SU-DHL-6 (cell line): ENCODE measurements around the gene SGCD.

Source experiments
- H2AFZ ChIP-seq: fragments of 200-600 bp; sonication (generic); 2 replicates; pipeline ENCODE4 v1.6.1; 2014; ENCODE audit warnings: low read depth, mild to moderate bottlenecking, moderate library complexity, mixed read lengths, antibody characterized with exemption, low read length; ENCODE audit not compliant: severe bottlenecking
- H3F3A ChIP-seq: fragments of 200-600 bp; shearing (Covaris generic); 2 replicates; pipeline ENCODE4 v1.6.0; 2016; ENCODE audit warnings: antibody characterized with exemption, mild to moderate bottlenecking; ENCODE audit not compliant: insufficient read depth
- H3K27ac ChIP-seq: fragments of 200-600 bp; sonication (generic); 2 replicates; pipeline ENCODE4 v1.5.1; 2016; ENCODE audit warnings: low read depth, mild to moderate bottlenecking, low read length, moderate library complexity, mixed read lengths
- H3K27me3 ChIP-seq: fragments of 200-600 bp; sonication (generic), shearing (Covaris generic); 2 replicates; pipeline ENCODE4 v1.6.0; 2014; ENCODE audit warnings: mild to moderate bottlenecking, low read length
- H3K36me3 ChIP-seq: fragments of 200-600 bp; sonication (generic); 2 replicates; pipeline ENCODE4 v1.6.1; 2014; ENCODE audit warnings: mild to moderate bottlenecking, low read length, mixed read lengths
- H3K4me2 ChIP-seq: fragments of 300-600, 200-600 bp; shearing (Covaris generic), sonication (generic); 2 replicates; pipeline ENCODE4 v1.6.0; 2014; ENCODE audit warnings: low read length, low read depth, mild to moderate bottlenecking; ENCODE audit not compliant: poor library complexity, severe bottlenecking
- H3K4me3 ChIP-seq: fragments of 200-600 bp; sonication (generic); 2 replicates; pipeline ENCODE4 v1.5.1; 2014; ENCODE audit warnings: antibody characterized with exemption, low read length, mild to moderate bottlenecking, mixed read lengths; ENCODE audit not compliant: insufficient read depth, poor library complexity, severe bottlenecking
- H3K79me2 ChIP-seq: fragments of 200-600 bp; sonication (generic); 2 replicates; pipeline ENCODE4 v1.6.1; 2014; ENCODE audit warnings: mild to moderate bottlenecking, low read length, moderate library complexity; ENCODE audit not compliant: insufficient read depth
- H3K9ac ChIP-seq: fragments of 200-600 bp; sonication (generic); 2 replicates; pipeline ENCODE4 v1.7.0; 2014; ENCODE audit warnings: mild to moderate bottlenecking, low read length
- H3K9me2 ChIP-seq: fragments of 200-600 bp; sonication (generic); replicated peaks from 2 replicates; pipeline ENCODE4 v1.6.1; 2014; ENCODE audit warnings: low read length; ENCODE audit not compliant: insufficient read depth
- H3K9me3 ChIP-seq: fragments of 200-600 bp; sonication (generic); 2 replicates; pipeline ENCODE4 v1.6.1; 2014; ENCODE audit warnings: low read length, mixed read lengths; ENCODE audit not compliant: insufficient read depth
- H4K20me1 ChIP-seq: fragments of 200-600 bp; sonication (generic); 2 replicates; pipeline ENCODE4 v1.6.1; 2014; ENCODE audit warnings: low read depth, mild to moderate bottlenecking, antibody characterized with exemption, low read length, moderate library complexity, mixed read lengths
- EZH2phosphoT487 ChIP-seq: fragments of 200-600 bp; sonication (generic), shearing (Covaris generic); conservative IDR thresholded peaks from 2 replicates; pipeline ENCODE4 v1.6.1; 2018; ENCODE audit warnings: mild to moderate bottlenecking, antibody characterized with exemption, low read length, moderate library complexity, mixed read lengths
- TF ChIP-seq, protein P1 (sequence below): fragments of 200-600 bp; sonication (generic); IDR thresholded peaks from one replicate; pipeline ENCODE4 v1.5.1; 2017; ENCODE audit warnings: antibody characterized with exemption, mild to moderate bottlenecking, low read length, moderate library complexity; ENCODE audit not compliant: insufficient read depth, poor library complexity, severe bottlenecking

The SGCD gene

DNA sequence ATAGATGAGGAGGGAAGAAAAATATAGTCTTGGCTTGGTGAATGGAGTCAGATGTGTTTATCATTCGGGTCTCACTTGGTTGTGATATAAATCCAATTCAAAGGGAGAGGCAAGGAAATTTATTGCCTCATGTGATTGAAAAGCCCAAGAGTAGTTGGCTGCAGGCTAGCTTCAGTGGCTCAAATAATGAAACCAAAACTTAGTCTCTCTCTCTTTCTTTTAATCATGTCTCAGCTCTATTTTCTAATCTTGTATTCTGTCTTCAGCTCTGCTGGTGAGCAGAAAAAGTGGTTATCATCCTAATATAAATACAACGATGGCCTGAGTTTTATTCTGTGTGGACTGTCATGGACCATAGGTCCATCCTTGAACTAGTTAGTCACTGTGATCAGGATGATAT lies 288.9 kb downstream of the SGCD start:
- TF ChIP-seq, protein P1, sequence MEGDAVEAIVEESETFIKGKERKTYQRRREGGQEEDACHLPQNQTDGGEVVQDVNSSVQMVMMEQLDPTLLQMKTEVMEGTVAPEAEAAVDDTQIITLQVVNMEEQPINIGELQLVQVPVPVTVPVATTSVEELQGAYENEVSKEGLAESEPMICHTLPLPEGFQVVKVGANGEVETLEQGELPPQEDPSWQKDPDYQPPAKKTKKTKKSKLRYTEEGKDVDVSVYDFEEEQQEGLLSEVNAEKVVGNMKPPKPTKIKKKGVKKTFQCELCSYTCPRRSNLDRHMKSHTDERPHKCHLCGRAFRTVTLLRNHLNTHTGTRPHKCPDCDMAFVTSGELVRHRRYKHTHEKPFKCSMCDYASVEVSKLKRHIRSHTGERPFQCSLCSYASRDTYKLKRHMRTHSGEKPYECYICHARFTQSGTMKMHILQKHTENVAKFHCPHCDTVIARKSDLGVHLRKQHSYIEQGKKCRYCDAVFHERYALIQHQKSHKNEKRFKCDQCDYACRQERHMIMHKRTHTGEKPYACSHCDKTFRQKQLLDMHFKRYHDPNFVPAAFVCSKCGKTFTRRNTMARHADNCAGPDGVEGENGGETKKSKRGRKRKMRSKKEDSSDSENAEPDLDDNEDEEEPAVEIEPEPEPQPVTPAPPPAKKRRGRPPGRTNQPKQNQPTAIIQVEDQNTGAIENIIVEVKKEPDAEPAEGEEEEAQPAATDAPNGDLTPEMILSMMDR = no peak
- TF ChIP-seq EZH2phosphoT487 = no peak
- no peak overlapping the region for H3K27ac ChIP-seq

DNA sequence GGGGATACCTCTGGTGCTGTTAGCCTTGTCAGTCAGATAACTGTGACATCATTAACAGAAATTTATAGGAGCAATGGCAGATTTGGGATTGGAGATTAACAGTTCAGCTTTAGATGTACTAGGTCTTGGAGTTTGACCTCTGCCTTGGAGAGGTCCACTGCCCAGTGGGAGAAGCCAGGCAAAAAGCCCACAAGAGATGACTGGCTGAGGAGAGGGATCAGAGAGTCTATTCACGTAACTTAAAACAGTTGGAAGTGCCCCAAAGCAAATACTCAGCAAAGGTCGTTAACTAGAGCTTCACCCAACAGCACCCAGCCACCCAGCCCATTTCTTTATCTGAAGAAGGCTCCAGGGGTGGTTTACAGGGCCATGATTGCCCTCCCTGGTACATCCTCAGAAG lies 290.5 kb downstream of the SGCD start:
- H3K79me2 ChIP-seq = no peaks in the 10 kb centered on the region
- no peak overlapping the region for H2AFZ ChIP-seq
- no peaks in the 10 kb centered on the region for H3K36me3 ChIP-seq
- H3K9ac ChIP-seq = no peak overlapping the region
- H3K9me3 ChIP-seq = peaks cover 3% of the 10 kb centered on the region; the same call in 1 of the 2 replicates
- no peaks in the 10 kb centered on the region for H4K20me1 ChIP-seq
- no peaks in the 10 kb centered on the region for H3K27me3 ChIP-seq
- H3K9me2 ChIP-seq = no peaks in the 10 kb centered on the region
- H3F3A ChIP-seq = no peaks in the 10 kb centered on the region
- H3K4me2 ChIP-seq = no peak overlapping the region
- no peak overlapping the region for H3K27ac ChIP-seq
- H3K4me3 ChIP-seq = no peak overlapping the region
- TF ChIP-seq EZH2phosphoT487 = no peak
- TF ChIP-seq, protein P1 = no peak

More for the DNA sequence above, 288.9 kb downstream of the SGCD start:
- no peak overlapping the region for H3K4me2 ChIP-seq
- H3K9ac ChIP-seq = no peak overlapping the region
- no peaks in the 10 kb centered on the region for H3K27me3 ChIP-seq
- no peaks in the 10 kb centered on the region for H4K20me1 ChIP-seq
- peaks cover 4% of the 10 kb centered on the region; the same call in 1 of the 2 replicates for H3K9me3 ChIP-seq
- H3K4me3 ChIP-seq = no peak overlapping the region
- no peaks in the 10 kb centered on the region for H3K79me2 ChIP-seq
- H3K36me3 ChIP-seq = no peaks in the 10 kb centered on the region
- no peaks in the 10 kb centered on the region for H3F3A ChIP-seq
- H3K9me2 ChIP-seq = no peaks in the 10 kb centered on the region
- no peak overlapping the region for H2AFZ ChIP-seq

DNA sequence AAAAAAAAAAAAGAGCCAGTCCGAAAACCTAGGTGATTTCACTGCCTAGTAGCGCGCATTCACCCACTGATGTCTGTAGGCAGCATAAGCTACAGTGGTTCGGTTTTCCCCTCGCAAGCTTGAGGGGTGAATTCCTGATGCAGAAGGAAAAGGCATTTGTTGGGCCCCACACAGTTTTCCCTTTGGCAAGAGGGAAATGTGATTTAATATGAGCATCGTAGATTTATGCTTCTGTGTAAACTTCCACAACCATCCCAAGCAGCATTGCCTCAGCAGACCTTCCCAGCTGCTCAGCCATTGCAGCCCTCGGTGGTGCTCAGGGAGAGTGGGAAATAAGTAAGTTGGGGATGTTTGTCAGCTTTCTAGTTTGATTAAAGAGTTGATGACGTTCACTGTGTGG lies 291.6 kb downstream of the SGCD start:
- H4K20me1 ChIP-seq = no peaks in the 10 kb centered on the region
- H3K27me3 ChIP-seq = no peaks in the 10 kb centered on the region
- no peaks in the 10 kb centered on the region for H3K79me2 ChIP-seq
- no peaks in the 10 kb centered on the region for H3K9me3 ChIP-seq
- H3K27ac ChIP-seq = no peak overlapping the region
- no peaks in the 10 kb centered on the region for H3F3A ChIP-seq
- TF ChIP-seq, protein P1 = no peak
- no peak for TF ChIP-seq EZH2phosphoT487
- H3K9me2 ChIP-seq = no peaks in the 10 kb centered on the region
- H3K4me2 ChIP-seq = no peak overlapping the region
- no peaks in the 10 kb centered on the region for H3K36me3 ChIP-seq
- H2AFZ ChIP-seq = no peak overlapping the region
- no peak overlapping the region for H3K4me3 ChIP-seq
- H3K9ac ChIP-seq = no peak overlapping the region
